K562 (cell line): Measurements from ENCODE around the gene FRMD1. TPM values are rescaled to one million over a fixed set of nuclear protein-coding genes. Genes with fewer than 3 reads are reported as not detected.

ENCODE experiments used
- ATAC-seq: fragments of 200-7000 bp; cut with Tn5 transposase; 3 replicates; pipeline ENCODE4 v1.9.1; 2020; ENCODE audit warnings: moderate library complexity
- BruUV-seq: library from RNA; stranded (reverse); fragments of 400-500 nt; replicated peaks from 2 replicates; lab custom pipeline; 2021; lab: Mats Ljungman, UMichigan
- CTCF ChIA-PET: fragments of 300-600 bp; formaldehyde crosslinking; extraction: SDS; loops from one replicate; lab custom pipeline; 2021; ENCODE audit warnings: low intra/inter-chr PET ratio; lab: Yijun Ruan, JAX
- POLR2A ChIA-PET: fragments of 300-600, 350-650 bp; sonication (Branson Sonifier 250); formaldehyde crosslinking; extraction: SDS; loops from one replicate; lab custom pipeline; 2021; ENCODE audit warnings: antibody characterized with exemption, inconsistent platforms; lab: Yijun Ruan, JAX
- DNase-seq, 4 experiments: peaks; one replicate each; pipeline versions ENCODE4 v3.0.0 to v3.0.0-alpha.2; 2011 to 2018; ENCODE audit warnings: low spot score in 3 of 4, mixed read lengths in 3 of 4; ENCODE audit errors: extremely low read depth in 1 of 4
- FAIRE-seq: peaks from 2 replicates; lab custom pipeline; 2011; peaks lifted over from hg19 to GRCh38; lab: Jason Lieb, UNC
- H2AFZ ChIP-seq: 2 replicates; pipeline ENCODE4 v1.6.0; 2011; ENCODE audit warnings: low read depth, low read length, control low read depth, inconsistent platforms
- H3K27ac ChIP-seq: fragments of 200-600 bp; 3 replicates; pipeline ENCODE4 v1.8.0; 2011; ENCODE audit warnings: low read depth, mild to moderate bottlenecking, control low read depth, inconsistent platforms, low read length, moderate library complexity, mixed read lengths; ENCODE audit errors: extremely low read depth
- H3K27me3 ChIP-seq, 2 experiments: fragments of 300-600 bp in 1 of 2; 2 replicates in 1 of 2; 3 replicates in 1 of 2; pipeline versions ENCODE4 v1.6.0 to v1.8.0; 2011; ENCODE audit warnings: inconsistent platforms in 2 of 2, low read length in 2 of 2, mild to moderate bottlenecking in 1 of 2, mixed read lengths in 1 of 2, moderate library complexity in 1 of 2; ENCODE audit not compliant: control insufficient read depth in 2 of 2, insufficient read depth in 2 of 2
- H3K36me3 ChIP-seq: fragments of 300-600 bp; 3 replicates; pipeline ENCODE4 v1.8.0; 2011; ENCODE audit warnings: mild to moderate bottlenecking, low read length, inconsistent platforms; ENCODE audit not compliant: control insufficient read depth, insufficient read depth
- H3K4me1 ChIP-seq, 2 experiments: fragments of 200-600 bp in 1 of 2; replicated peaks in 1 of 2; 2 replicates in 1 of 2; 3 replicates in 1 of 2; pipeline versions ENCODE4 v1.5.1 to v1.8.0; 2011; ENCODE audit warnings: inconsistent platforms in 2 of 2, low read length in 2 of 2, mild to moderate bottlenecking in 1 of 2, mixed read lengths in 1 of 2, moderate library complexity in 1 of 2; ENCODE audit not compliant: control insufficient read depth in 2 of 2, insufficient read depth in 2 of 2
- H3K4me2 ChIP-seq: 2 replicates; pipeline ENCODE4 v1.6.1; 2011; ENCODE audit warnings: low read length, control low read depth, inconsistent platforms, mixed read lengths; ENCODE audit not compliant: insufficient read depth
- H3K4me3 ChIP-seq: fragments of 200-600 bp; sonication (generic), shearing (Covaris generic); 2 replicates; pipeline ENCODE4 v1.5.1; 2016; ENCODE audit warnings: control low read depth, inconsistent platforms
- H3K79me2 ChIP-seq: fragments of 200-600 bp; 3 replicates; pipeline ENCODE4 v1.8.0; 2011; ENCODE audit warnings: low read length, inconsistent platforms; ENCODE audit not compliant: control insufficient read depth, insufficient read depth
- H3K9ac ChIP-seq, 2 experiments: 2 replicates each; pipeline versions ENCODE4 v1.6.0 to v1.6.1; 2011; ENCODE audit warnings: low read depth in 2 of 2, low read length in 2 of 2, control low read depth in 1 of 2, inconsistent platforms in 1 of 2, mild to moderate bottlenecking in 1 of 2, mixed read lengths in 1 of 2; ENCODE audit not compliant: insufficient read depth in 1 of 2
- H3K9me1 ChIP-seq: one replicate; pipeline ENCODE4 v1.6.0; 2011; ENCODE audit warnings: inconsistent platforms, mild to moderate bottlenecking, low read length, moderate library complexity; ENCODE audit not compliant: control insufficient read depth, insufficient read depth
- H3K9me3 ChIP-seq: replicated peaks from 2 replicates; pipeline ENCODE4 v1.5.1; 2011; ENCODE audit warnings: low read depth, low read length, inconsistent platforms; ENCODE audit not compliant: control insufficient read depth, insufficient read depth
- H4K20me1 ChIP-seq: replicated peaks from 2 replicates; pipeline ENCODE4 v1.6.1; 2011; ENCODE audit warnings: low read length, inconsistent platforms, mixed read lengths; ENCODE audit not compliant: control insufficient read depth, insufficient read depth
- CBX8 ChIP-seq: fragments of 200-600 bp; sonication (generic); IDR thresholded peaks from 2 replicates; pipeline ENCODE4 v1.6.1; 2012; ENCODE audit warnings: borderline replicate concordance, mixed run types, low read depth, mild to moderate bottlenecking, moderate library complexity, mixed read lengths, low read length, control low read depth, inconsistent platforms; ENCODE audit not compliant: poor library complexity, severe bottlenecking; ENCODE audit errors: extremely low read depth
- HSF4 ChIP-seq: fragments of 250-450 bp; sonication (Bioruptor Pico); IDR thresholded peaks from 2 replicates; pipeline ENCODE4 v2.1.2; 2022; ENCODE audit warnings: mild to moderate bottlenecking, moderate library complexity, borderline replicate concordance
- RB1 ChIP-seq: fragments of 450-650 bp; IDR thresholded peaks from 2 replicates; pipeline ENCODE4 v1.6.1; 2017; ENCODE audit warnings: low read depth, mild to moderate bottlenecking
- RBBP5 ChIP-seq: fragments of 200-600 bp; sonication (generic); IDR thresholded peaks from 2 replicates; pipeline ENCODE4 v1.6.1; 2012; ENCODE audit warnings: borderline replicate concordance, mild to moderate bottlenecking, low read length, control low read depth, inconsistent platforms; ENCODE audit not compliant: insufficient read depth, poor library complexity, severe bottlenecking
- SREBF2 ChIP-seq: sonication (generic); formaldehyde crosslinking; IDR thresholded peaks from 2 replicates; pipeline ENCODE4 v1.4.0; 2020; ENCODE audit warnings: mild to moderate bottlenecking, missing genetic modification reagents
- ZNF140 ChIP-seq: fragments of 250-450 bp; sonication (Bioruptor Pico); IDR thresholded peaks from 2 replicates; pipeline ENCODE4 v1.8.0; 2021; ENCODE audit warnings: moderate library complexity, mild to moderate bottlenecking, inconsistent platforms
- ZNF232 ChIP-seq: sonication (generic); formaldehyde crosslinking; IDR thresholded peaks from 2 replicates; pipeline ENCODE4 v1.8.0; 2022; ENCODE audit warnings: mild to moderate bottlenecking, missing genetic modification reagents
- ZNF282 ChIP-seq: sonication (generic); formaldehyde crosslinking; IDR thresholded peaks from 2 replicates; pipeline ENCODE4 v1.8.1; 2023; ENCODE audit warnings: missing genetic modification reagents
- ZNF77 ChIP-seq: fragments of 250-450 bp; sonication (Bioruptor Pico); IDR thresholded peaks from 2 replicates; pipeline ENCODE4 v1.5.0; 2020
- WGBS: fragments of 100-300 bp; shearing (Covaris generic); methylation state at CpG from one replicate; pipeline ENCODE4 v1.1.6; 2016; ENCODE audit warnings: low coverage, mixed read lengths; ENCODE audit not compliant: insufficient coverage; ENCODE audit errors: missing lambda C conversion rate; 5-methylcytosine and 5-hydroxymethylcytosine counted together
- in situ Hi-C: fragments of 300-500 bp; cut with MboI; formaldehyde crosslinking; loops from 4 replicates; pipeline ENCODE4 v1.15.0; 2018; ENCODE audit warnings: inconsistent platforms, mixed read lengths
- intact Hi-C: fragments of 100-400 bp; cut with micrococcal nuclease; formaldehyde crosslinking; loops from 2 replicates; pipeline ENCODE4 v1.14.2; 2022
- polyA plus RNA-seq, 8 experiments: library from polyadenylated mRNA; depleted of rRNA in 4 of 8; stranded (reverse) in 5 of 8; unstranded in 3 of 8; fragments of >200 nt; fragmentation: Nextera tagmentation in 2 of 8; fragmentation: Illumina TruSeq in 1 of 8; extraction: Ambion mirVana in 2 of 8; extraction: Trizol in 1 of 8; gene quantifications; 2 replicates each; pipeline versions ENCODE4 v1.2.1 to v1.2.3, GENCODE V29; 2011 to 2014; ENCODE audit warnings: inconsistent platforms in 1 of 8, missing spikeins in 1 of 8
- total RNA-seq, 7 experiments: library from RNA; depleted of rRNA in 6 of 7; stranded (reverse); fragments of >200 nt in 6 of 7; fragmentation: Illumina TruSeq in 2 of 7; extraction: Trizol in 2 of 7; gene quantifications; 2 replicates each; pipeline versions ENCODE4 v1.2.1 to v1.2.3, GENCODE V29; 2011 to 2021; ENCODE audit warnings: low replicate concordance in 1 of 7
- TF ChIP-seq, protein P1 (sequence below): fragments of 450-650 bp; IDR thresholded peaks from 2 replicates; pipeline ENCODE4 v1.6.1; 2016
- TF ChIP-seq, protein P2 (sequence below): sonication (generic); formaldehyde crosslinking; IDR thresholded peaks from 2 replicates; pipeline ENCODE4 v1.8.0; 2022; ENCODE audit warnings: mild to moderate bottlenecking, low read depth, missing genetic modification reagents
- TF ChIP-seq, protein P3 (sequence below): fragments of 450-650 bp; IDR thresholded peaks from 2 replicates; pipeline ENCODE4 v1.6.1; 2017; ENCODE audit warnings: antibody characterized with exemption

FRMD1 gene
- total and polyA plus RNA-seq, 9 of the 15 experiments (the other 6 are each of a cell fraction or from before 2014, with no cell fraction given): 0.01 to 0.04 (median 0.01) TPM; not detected in 6

DNA sequence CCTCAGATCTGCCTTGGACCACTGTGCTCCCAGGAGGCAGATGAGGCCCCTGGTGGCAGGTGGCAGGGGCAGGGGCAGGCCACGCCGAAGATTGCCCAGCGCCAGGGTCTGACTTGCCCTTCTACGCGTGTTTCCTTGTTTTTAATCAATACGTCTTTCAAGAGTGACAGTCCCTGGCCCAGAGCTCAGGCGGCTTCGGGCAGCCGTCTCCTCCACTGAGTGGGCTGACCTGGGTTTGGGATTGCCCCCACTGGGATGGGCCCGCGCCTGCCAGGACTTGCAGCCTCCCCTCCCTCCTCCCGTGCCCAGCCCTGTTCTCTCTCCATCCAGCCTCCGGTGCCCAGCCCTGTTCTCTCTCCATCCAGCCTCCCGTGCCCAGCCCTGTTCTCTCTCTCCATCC, 21.2 kb downstream of the FRMD1 start:
- WGBS: 3% methylated on average over 12 of the region's 14 CpGs
- ATAC-seq (no peak), FAIRE-seq (no peak), DNase-seq (no peak)
- peaks cover 31% of the 10 kb centered on the region for H4K20me1 ChIP-seq
- no peaks in the 10 kb centered on the region for H3K36me3 ChIP-seq
- H3K4me2 ChIP-seq: no peak overlapping the region
- H3K27ac ChIP-seq: no peak overlapping the region
- peaks cover 0 to 26% of the 10 kb centered on the region in 2 experiments; a peak in 1 of 5 replicates for H3K4me1 ChIP-seq
- H2AFZ ChIP-seq: no peak overlapping the region
- no peak overlapping the region for H3K4me3 ChIP-seq
- in situ Hi-C loops (no loop called here), intact Hi-C loops (no loop called here)
- H3K9ac ChIP-seq: no peak overlapping the region
- TF ChIP-seq ZNF140 (CRISPR knock-in tag) (no peak), RB1 (no peak), ZNF232 (no peak), ZNF77 (CRISPR knock-in tag) (no peak), SREBF2 (no peak), CBX8 (no peak), HSF4 (CRISPR knock-in tag) (no peak), ZNF282 (CRISPR knock-in tag) (no peak), RBBP5 (no peak)
- TF ChIP-seq, protein P1, sequence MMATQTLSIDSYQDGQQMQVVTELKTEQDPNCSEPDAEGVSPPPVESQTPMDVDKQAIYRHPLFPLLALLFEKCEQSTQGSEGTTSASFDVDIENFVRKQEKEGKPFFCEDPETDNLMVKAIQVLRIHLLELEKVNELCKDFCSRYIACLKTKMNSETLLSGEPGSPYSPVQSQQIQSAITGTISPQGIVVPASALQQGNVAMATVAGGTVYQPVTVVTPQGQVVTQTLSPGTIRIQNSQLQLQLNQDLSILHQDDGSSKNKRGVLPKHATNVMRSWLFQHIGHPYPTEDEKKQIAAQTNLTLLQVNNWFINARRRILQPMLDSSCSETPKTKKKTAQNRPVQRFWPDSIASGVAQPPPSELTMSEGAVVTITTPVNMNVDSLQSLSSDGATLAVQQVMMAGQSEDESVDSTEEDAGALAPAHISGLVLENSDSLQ: no peak
- TF ChIP-seq, protein P2, sequence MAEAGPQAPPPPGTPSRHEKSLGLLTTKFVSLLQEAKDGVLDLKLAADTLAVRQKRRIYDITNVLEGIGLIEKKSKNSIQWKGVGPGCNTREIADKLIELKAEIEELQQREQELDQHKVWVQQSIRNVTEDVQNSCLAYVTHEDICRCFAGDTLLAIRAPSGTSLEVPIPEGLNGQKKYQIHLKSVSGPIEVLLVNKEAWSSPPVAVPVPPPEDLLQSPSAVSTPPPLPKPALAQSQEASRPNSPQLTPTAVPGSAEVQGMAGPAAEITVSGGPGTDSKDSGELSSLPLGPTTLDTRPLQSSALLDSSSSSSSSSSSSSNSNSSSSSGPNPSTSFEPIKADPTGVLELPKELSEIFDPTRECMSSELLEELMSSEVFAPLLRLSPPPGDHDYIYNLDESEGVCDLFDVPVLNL (CRISPR knock-in tag): no peak
- TF ChIP-seq, protein P3, sequence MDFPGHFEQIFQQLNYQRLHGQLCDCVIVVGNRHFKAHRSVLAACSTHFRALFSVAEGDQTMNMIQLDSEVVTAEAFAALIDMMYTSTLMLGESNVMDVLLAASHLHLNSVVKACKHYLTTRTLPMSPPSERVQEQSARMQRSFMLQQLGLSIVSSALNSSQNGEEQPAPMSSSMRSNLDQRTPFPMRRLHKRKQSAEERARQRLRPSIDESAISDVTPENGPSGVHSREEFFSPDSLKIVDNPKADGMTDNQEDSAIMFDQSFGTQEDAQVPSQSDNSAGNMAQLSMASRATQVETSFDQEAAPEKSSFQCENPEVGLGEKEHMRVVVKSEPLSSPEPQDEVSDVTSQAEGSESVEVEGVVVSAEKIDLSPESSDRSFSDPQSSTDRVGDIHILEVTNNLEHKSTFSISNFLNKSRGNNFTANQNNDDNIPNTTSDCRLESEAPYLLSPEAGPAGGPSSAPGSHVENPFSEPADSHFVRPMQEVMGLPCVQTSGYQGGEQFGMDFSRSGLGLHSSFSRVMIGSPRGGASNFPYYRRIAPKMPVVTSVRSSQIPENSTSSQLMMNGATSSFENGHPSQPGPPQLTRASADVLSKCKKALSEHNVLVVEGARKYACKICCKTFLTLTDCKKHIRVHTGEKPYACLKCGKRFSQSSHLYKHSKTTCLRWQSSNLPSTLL: no peak
- H3K27me3 ChIP-seq: peaks cover 35 to 87% of the 10 kb centered on the region in 2 experiments; a peak in 4 of 5 replicates
- H3K79me2 ChIP-seq: no peaks in the 10 kb centered on the region
- CTCF ChIA-PET: no interaction called here
- POLR2A ChIA-PET: no interaction called here
- no peaks in the 10 kb centered on the region for H3K9me3 ChIP-seq
- H3K9me1 ChIP-seq: no peaks in the 10 kb centered on the region
- no TSS peak for BruUV-seq
